Mesenchymal stem cell (in vitro differentiated cells and primary cell): ENCODE measurements around the gene DGKZ.
A peak's percentile ranks its signal among the peaks of the same experiment; 100 is the strongest.

ENCODE experiments used
- DNase-seq: peaks from one replicate; pipeline ENCODE4 v3.0.0-alpha.2; 2013
- H2AFZ ChIP-seq: one replicate; pipeline ENCODE4 v1.6.1; 2013; ENCODE audit warnings: low read depth, mild to moderate bottlenecking, control low read depth, inconsistent platforms, low read length, moderate library complexity
- H2AK5ac ChIP-seq: 2 replicates; pipeline ENCODE4 v1.6.1; 2013; ENCODE audit warnings: low read length, moderate library complexity, mild to moderate bottlenecking, inconsistent platforms; ENCODE audit not compliant: severe bottlenecking
- H2BK120ac ChIP-seq: one replicate; pipeline ENCODE4 v1.6.1; 2013; ENCODE audit warnings: low read depth, mild to moderate bottlenecking, inconsistent platforms, low read length, moderate library complexity
- H2BK12ac ChIP-seq, 2 experiments: one replicate each; pipeline ENCODE4 v1.6.1; 2013; ENCODE audit warnings: inconsistent platforms in 2 of 2, low read length in 2 of 2, mild to moderate bottlenecking in 2 of 2, moderate library complexity in 2 of 2, control low read depth in 1 of 2
- H2BK15ac ChIP-seq: one replicate; pipeline ENCODE4 v1.6.1; 2013; ENCODE audit warnings: mild to moderate bottlenecking, low read depth, inconsistent platforms; ENCODE audit not compliant: poor library complexity, severe bottlenecking
- H2BK5ac ChIP-seq: 2 replicates; pipeline ENCODE4 v1.6.1; 2013; ENCODE audit warnings: low read depth, mild to moderate bottlenecking, low read length, control low read depth, inconsistent platforms; ENCODE audit not compliant: poor library complexity, severe bottlenecking
- H3K14ac ChIP-seq, 2 experiments: one replicate each; pipeline ENCODE4 v1.6.1; 2013; ENCODE audit warnings: inconsistent platforms in 2 of 2, low read length in 2 of 2, control low read depth in 1 of 2, mild to moderate bottlenecking in 1 of 2, moderate library complexity in 1 of 2
- H3K18ac ChIP-seq, 2 experiments: one replicate each; pipeline ENCODE4 v1.6.1; 2013; ENCODE audit warnings: inconsistent platforms in 2 of 2, low read length in 2 of 2, control low read depth in 1 of 2, low read depth in 1 of 2, mild to moderate bottlenecking in 1 of 2
- H3K23ac ChIP-seq, 2 experiments: one replicate each; pipeline ENCODE4 v1.6.1; 2013; ENCODE audit warnings: inconsistent platforms in 2 of 2, low read length in 2 of 2, mild to moderate bottlenecking in 2 of 2, moderate library complexity in 2 of 2, control low read depth in 1 of 2
- H3K27ac ChIP-seq: 2 replicates; pipeline ENCODE4 v1.5.1; 2013; ENCODE audit warnings: mild to moderate bottlenecking, moderate library complexity, low read length, control low read depth, inconsistent platforms; ENCODE audit not compliant: poor library complexity, severe bottlenecking
- H3K27me3 ChIP-seq, 2 experiments: 2 replicates each; pipeline versions ENCODE4 v1.6.1 to v1.7.0; 2013; ENCODE audit warnings: low read length in 2 of 2, mild to moderate bottlenecking in 2 of 2, moderate library complexity in 2 of 2, control low read depth in 1 of 2, inconsistent platforms in 1 of 2; ENCODE audit not compliant: control insufficient read depth in 1 of 2, insufficient read depth in 1 of 2
- H3K36me3 ChIP-seq, 2 experiments: 2 replicates each; pipeline versions ENCODE4 v1.6.1 to v1.7.0; 2013; ENCODE audit warnings: low read length in 2 of 2, control low read depth in 1 of 2, inconsistent platforms in 1 of 2, low read depth in 1 of 2, mild to moderate bottlenecking in 1 of 2; ENCODE audit not compliant: insufficient read depth in 2 of 2, control insufficient read depth in 1 of 2
- H3K4ac ChIP-seq, 2 experiments: one replicate each; pipeline ENCODE4 v1.6.1; 2013; ENCODE audit warnings: inconsistent platforms in 2 of 2, low read length in 2 of 2, mild to moderate bottlenecking in 2 of 2, moderate library complexity in 2 of 2, control low read depth in 1 of 2, low read depth in 1 of 2
- H3K4me1 ChIP-seq: 2 replicates; pipeline ENCODE4 v1.6.1; 2013; ENCODE audit warnings: low read depth, low read length, control low read depth; ENCODE audit not compliant: control insufficient read depth, insufficient read depth
- H3K4me2 ChIP-seq: 2 replicates; pipeline ENCODE4 v1.6.1; 2013; ENCODE audit warnings: low read length, mild to moderate bottlenecking, inconsistent platforms; ENCODE audit not compliant: poor library complexity, severe bottlenecking
- H3K4me3 ChIP-seq, 2 experiments: 2 replicates each; pipeline versions ENCODE4 v1.5.1 to v1.7.0; 2013; ENCODE audit warnings: low read length in 2 of 2, mild to moderate bottlenecking in 2 of 2, control low read depth in 1 of 2, low read depth in 1 of 2; ENCODE audit not compliant: insufficient read depth in 1 of 2
- H3K79me1 ChIP-seq: replicated peaks from 2 replicates; pipeline ENCODE4 v1.6.1; 2013; ENCODE audit warnings: mild to moderate bottlenecking, control low read depth, low read length, inconsistent platforms; ENCODE audit not compliant: poor library complexity, severe bottlenecking
- H3K9ac ChIP-seq: 2 replicates; pipeline ENCODE4 v1.7.0; 2013; ENCODE audit warnings: mild to moderate bottlenecking, low read length, moderate library complexity
- H3K9me3 ChIP-seq: 2 replicates; pipeline ENCODE4 v1.7.0; 2013; ENCODE audit warnings: mild to moderate bottlenecking, low read length; ENCODE audit not compliant: control insufficient read depth
- H4K8ac ChIP-seq: one replicate; pipeline ENCODE4 v1.6.1; 2013; ENCODE audit warnings: inconsistent platforms, mild to moderate bottlenecking, low read length, moderate library complexity
- H4K91ac ChIP-seq: one replicate; pipeline ENCODE4 v1.6.1; 2013; ENCODE audit warnings: mild to moderate bottlenecking, low read length, inconsistent platforms
- WGBS: methylation state at CpG from one replicate; pipeline ENCODE4 v1.1.7; 2013; ENCODE audit warnings: mixed read lengths; 5-methylcytosine and 5-hydroxymethylcytosine counted together

The DGKZ gene

GRCh38 chr11:46380340-46381047 lies 33.2 kb downstream of the DGKZ start:
- H3K27ac ChIP-seq: no peak overlapping the region
- H2BK5ac ChIP-seq: no peak overlapping the region
- H3K14ac ChIP-seq: peak overlapping the region in 1 of 2 experiments; percentile 88
- H3K9me3 ChIP-seq: no peaks in the 10 kb centered on the region
- peak overlapping the region; percentile 94 to 98 for H3K4ac ChIP-seq
- WGBS: under 1% methylated on average over 41 of the region's 45 CpGs
- H3K27me3 ChIP-seq: peaks cover 7 to 20% of the 10 kb centered on the region in 2 experiments
- peaks cover 17 to 35% of the 10 kb centered on the region in 2 experiments for H3K36me3 ChIP-seq
- H2AFZ ChIP-seq: peak overlapping the region; percentile 73
- H2AK5ac ChIP-seq: peak overlapping the region; percentile 53
- peak overlapping the region; percentile 95 for H2BK15ac ChIP-seq
- peak overlapping the region; percentile 78 for H4K8ac ChIP-seq
- H2BK12ac ChIP-seq: peak overlapping the region; percentile 35 to 73
- DNase-seq: peak; percentile 67
- H2BK120ac ChIP-seq: peak overlapping the region; percentile 92
- H3K18ac ChIP-seq: peak overlapping the region; percentile 93 to 94
- peak overlapping the region in 1 of 2 experiments; percentile 97 for H3K23ac ChIP-seq
- H4K91ac ChIP-seq: peak overlapping the region; percentile 86
- H3K4me3 ChIP-seq: peak overlapping the region; percentile 57 to 77
- peak overlapping the region; percentile 93 for H3K4me2 ChIP-seq
- H3K4me1 ChIP-seq: peaks cover 43% of the 10 kb centered on the region
- H3K9ac ChIP-seq: peak overlapping the region; percentile 78
- peaks cover 1% of the 10 kb centered on the region for H3K79me1 ChIP-seq

- H3K4me2 ChIP-seq: peak within 1 kb of the TSS; percentile 93
- peak within 1 kb of the TSS; percentile 94 to 98 for H3K4ac ChIP-seq
- peak within 1 kb of the TSS; percentile 28 to 88 for H3K14ac ChIP-seq
- H3K27ac ChIP-seq: no peak within 1 kb of the TSS
- H3K9ac ChIP-seq: peak within 1 kb of the TSS; percentile 78
- peak within 1 kb of the TSS; percentile 86 for H4K91ac ChIP-seq
- H2BK15ac ChIP-seq: peak within 1 kb of the TSS; percentile 95
- peak within 1 kb of the TSS; percentile 73 for H2AFZ ChIP-seq
- peak within 1 kb of the TSS; percentile 53 for H2AK5ac ChIP-seq
- H3K36me3 ChIP-seq: peaks cover 13 to 28% of the 10 kb centered on the region in 2 experiments
- peak within 1 kb of the TSS; percentile 92 for H2BK120ac ChIP-seq
- H3K23ac ChIP-seq: peak within 1 kb of the TSS in 1 of 2 experiments; percentile 97
- H3K18ac ChIP-seq: peak within 1 kb of the TSS; percentile 93 to 94
- DNase-seq: no peak
- H3K4me3 ChIP-seq: peak within 1 kb of the TSS; percentile 57 to 77
- peaks cover 7 to 20% of the 10 kb centered on the region in 2 experiments for H3K27me3 ChIP-seq
- H2BK12ac ChIP-seq: peak within 1 kb of the TSS; percentile 35 to 74
- WGBS: under 1% methylated on average over 34 of the region's 96 CpGs
- peaks cover 43% of the 10 kb centered on the region for H3K4me1 ChIP-seq
- peak within 1 kb of the TSS; percentile 82 for H4K8ac ChIP-seq
- H2BK5ac ChIP-seq: no peak within 1 kb of the TSS
- H3K9me3 ChIP-seq: no peaks in the 10 kb centered on the region
- H3K79me1 ChIP-seq: peaks cover 1% of the 10 kb centered on the region
These were observed 34.0 kb downstream of the DGKZ start, which contains the start of gene MDK for GRCh38 chr11:46381048-46381818. Gene MDK (plus strand): TSS chr11:46381669. CDS start chr11:46382058, 389 bp downstream.

GRCh38 chr11:46381819-46382645 lies 34.8 kb downstream of the DGKZ start:
- H2BK15ac ChIP-seq: peak overlapping the region; percentile 26
- H2BK5ac ChIP-seq: no peak overlapping the region
- peak overlapping the region; percentile 66 to 76 for H3K4ac ChIP-seq
- no peak overlapping the region for H3K27ac ChIP-seq
- H3K4me1 ChIP-seq: peaks cover 45% of the 10 kb centered on the region
- H3K18ac ChIP-seq: peak overlapping the region; percentile 54 to 84
- peaks cover 9 to 20% of the 10 kb centered on the region in 2 experiments for H3K36me3 ChIP-seq
- H3K14ac ChIP-seq: peak overlapping the region; percentile 28 to 58
- peak; percentile 46 for DNase-seq
- H4K91ac ChIP-seq: peak overlapping the region; percentile 80
- peak overlapping the region; percentile 32 for H3K9ac ChIP-seq
- peak overlapping the region; percentile 92 for H2BK120ac ChIP-seq
- peak overlapping the region; percentile 16 for H2AFZ ChIP-seq
- H4K8ac ChIP-seq: peak overlapping the region; percentile 82
- H3K9me3 ChIP-seq: no peaks in the 10 kb centered on the region
- H3K4me3 ChIP-seq: peak overlapping the region; percentile 47 to 73
- peak overlapping the region in 1 of 2 experiments; percentile 90 for H3K23ac ChIP-seq
- H2BK12ac ChIP-seq: peak overlapping the region in 1 of 2 experiments; percentile 74
- WGBS: under 1% methylated on average over 47 of the region's 66 CpGs
- H2AK5ac ChIP-seq: no peak overlapping the region
- H3K79me1 ChIP-seq: peaks cover 1% of the 10 kb centered on the region
- peaks cover 11 to 23% of the 10 kb centered on the region in 2 experiments for H3K27me3 ChIP-seq
- H3K4me2 ChIP-seq: peak overlapping the region; percentile 79
